ENCODE data around the gene HOXB9. TPM values are rescaled to one million over a fixed set of nuclear protein-coding genes. Genes with fewer than 3 reads are reported as not detected.

HOXB9 gene
- total and polyA plus RNA-seq, 2 of the 13 experiments (the other 11 are each of a cell fraction or from before 2014, with no cell fraction given), result not detected

DNA sequence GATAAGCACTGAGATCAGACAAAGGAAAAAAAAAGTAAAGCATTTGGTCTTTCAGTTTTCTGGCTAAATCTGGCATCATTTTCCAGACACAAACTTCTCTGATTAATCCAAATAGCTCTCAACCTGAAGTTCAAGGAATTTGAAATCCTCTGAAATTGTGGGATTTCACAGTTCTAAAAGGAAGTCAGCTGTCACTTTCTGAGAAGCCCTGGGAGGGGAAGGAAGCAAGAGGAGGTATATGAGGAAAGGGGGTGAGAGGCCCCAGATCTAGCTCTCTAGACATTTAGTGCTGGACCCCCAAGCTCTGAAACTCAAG is 17.5 kb upstream of the HOXB9 start:
- no peaks in the 10 kb centered on the region for H3K4me1 ChIP-seq (ENCODE audit: insufficient read depth, low read length)
- ChIA-PET CTCF (ENCODE audit: low intra/inter-chr PET ratio, low total read pairs) (no interaction called here), POLR2A (no interaction called here)
- no peak overlapping the region for H3K9ac ChIP-seq (ENCODE audit: insufficient read depth, low read depth, low read length)
- FAIRE-seq (no peak), DNase-seq (ENCODE audit: low spot score) (no peak), ATAC-seq (no peak)
- H3K36me3 ChIP-seq (replicated peaks in 1 of 2; ENCODE audit: control insufficient read depth in 1 of 2, insufficient read depth in 2 of 2, low read length in 2 of 2), result no peaks in the 10 kb centered on the region
- H4K20me1 ChIP-seq (ENCODE audit: insufficient read depth, low read length), result no peaks in the 10 kb centered on the region; the same call in 1 of the 2 replicates
- H3K4me2 ChIP-seq (ENCODE audit: low read depth, low read length), result no peak overlapping the region
- no peaks in the 10 kb centered on the region for H3K79me2 ChIP-seq (ENCODE audit: insufficient read depth, low read length)
- no peak overlapping the region for H3K27ac ChIP-seq (ENCODE audit: extremely low read length, insufficient read depth, low read length)
- no peaks in the 10 kb centered on the region for H3K9me3 ChIP-seq (ENCODE audit: low read length)
- H2AFZ ChIP-seq (ENCODE audit: low read length), result no peak overlapping the region
- TF ChIP-seq SRSF4 (IDR thresholded peaks at IDR 0.05; ENCODE audit: low read depth, low read length, poor library complexity, severe bottlenecking) (no peak), FOSL1 (CRISPR knock-in tag; IDR thresholded peaks at IDR 0.05; ENCODE audit: borderline replicate concordance) (no peak), SNRNP70 (IDR thresholded peaks at IDR 0.05; ENCODE audit: low read depth, low read length) (no peak), ZNF557 (CRISPR knock-in tag; IDR thresholded peaks at IDR 0.05) (no peak), KAT8 (CRISPR knock-in tag; IDR thresholded peaks at IDR 0.05) (no peak), KMT2B (CRISPR knock-in tag; IDR thresholded peaks at IDR 0.05) (no peak), KLF16 (CRISPR knock-in tag; IDR thresholded peaks at IDR 0.05) (no peak), ZZZ3 (CRISPR knock-in tag; IDR thresholded peaks at IDR 0.05; ENCODE audit: borderline replicate concordance) (no peak), ATF7-NPFF (CRISPR knock-in tag; IDR thresholded peaks at IDR 0.05; ENCODE audit: low read depth) (no peak)
- TF ChIP-seq, protein P1, sequence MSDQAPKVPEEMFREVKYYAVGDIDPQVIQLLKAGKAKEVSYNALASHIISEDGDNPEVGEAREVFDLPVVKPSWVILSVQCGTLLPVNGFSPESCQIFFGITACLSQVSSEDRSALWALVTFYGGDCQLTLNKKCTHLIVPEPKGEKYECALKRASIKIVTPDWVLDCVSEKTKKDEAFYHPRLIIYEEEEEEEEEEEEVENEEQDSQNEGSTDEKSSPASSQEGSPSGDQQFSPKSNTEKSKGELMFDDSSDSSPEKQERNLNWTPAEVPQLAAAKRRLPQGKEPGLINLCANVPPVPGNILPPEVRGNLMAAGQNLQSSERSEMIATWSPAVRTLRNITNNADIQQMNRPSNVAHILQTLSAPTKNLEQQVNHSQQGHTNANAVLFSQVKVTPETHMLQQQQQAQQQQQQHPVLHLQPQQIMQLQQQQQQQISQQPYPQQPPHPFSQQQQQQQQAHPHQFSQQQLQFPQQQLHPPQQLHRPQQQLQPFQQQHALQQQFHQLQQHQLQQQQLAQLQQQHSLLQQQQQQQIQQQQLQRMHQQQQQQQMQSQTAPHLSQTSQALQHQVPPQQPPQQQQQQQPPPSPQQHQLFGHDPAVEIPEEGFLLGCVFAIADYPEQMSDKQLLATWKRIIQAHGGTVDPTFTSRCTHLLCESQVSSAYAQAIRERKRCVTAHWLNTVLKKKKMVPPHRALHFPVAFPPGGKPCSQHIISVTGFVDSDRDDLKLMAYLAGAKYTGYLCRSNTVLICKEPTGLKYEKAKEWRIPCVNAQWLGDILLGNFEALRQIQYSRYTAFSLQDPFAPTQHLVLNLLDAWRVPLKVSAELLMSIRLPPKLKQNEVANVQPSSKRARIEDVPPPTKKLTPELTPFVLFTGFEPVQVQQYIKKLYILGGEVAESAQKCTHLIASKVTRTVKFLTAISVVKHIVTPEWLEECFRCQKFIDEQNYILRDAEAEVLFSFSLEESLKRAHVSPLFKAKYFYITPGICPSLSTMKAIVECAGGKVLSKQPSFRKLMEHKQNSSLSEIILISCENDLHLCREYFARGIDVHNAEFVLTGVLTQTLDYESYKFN (CRISPR knock-in tag; conservative IDR thresholded peaks at IDR 0.05), result no peak
- in situ Hi-C loops (cut with HindIII; ENCODE audit: extremely low pct_ligation_motif_present, low pct_unique_long_range_greater_than_20kb), result no loop called here
- BruUV-seq (replicated peaks), result no TSS peak
- H3K4me3 ChIP-seq (replicated peaks in 1 of 3; ENCODE audit: insufficient read depth in 1 of 3, low read depth in 2 of 3, low read length in 3 of 3), result no peak overlapping the region
- peaks cover 27 to 99% of the 10 kb centered on the region in 2 experiments for H3K27me3 ChIP-seq (ENCODE audit: control insufficient read depth in 1 of 2, insufficient read depth in 2 of 2, low read length in 2 of 2)
- intact Hi-C loops (cut with micrococcal nuclease; ENCODE audit: unreplicated experiment), result no loop called here

Measured in HepG2 (cell line).